Caco-2 (cell line): ENCODE results near the gene GNA14. TPM values are rescaled to one million over a fixed set of nuclear protein-coding genes. Genes with fewer than 3 reads are reported as not detected.

ENCODE experiments used
- BruUV-seq: library from RNA; stranded (reverse); fragments of 400-500 nt; replicated peaks from 2 replicates; lab custom pipeline; 2021; lab: Mats Ljungman, UMichigan
- CTCF ChIA-PET: fragments of 300-600 bp; sonication (Branson Sonifier 250); formaldehyde crosslinking; loops from one replicate; lab custom pipeline; 2022; ENCODE audit warnings: antibody characterized with exemption; lab: Charles Lee
- POLR2A ChIA-PET: fragments of 300-600 bp; sonication (Branson Sonifier 250); formaldehyde crosslinking; loops from one replicate; lab custom pipeline; 2022; ENCODE audit warnings: antibody characterized with exemption; lab: Charles Lee
- DNase-seq, 2 experiments: peaks; one replicate each; pipeline versions ENCODE4 v3.0.0 to v3.0.0-alpha.2; 2020 to 2022
- H3K27me3 ChIP-seq: replicated peaks from 2 replicates; pipeline ENCODE4 v1.6.0; 2011; ENCODE audit warnings: low read length; ENCODE audit not compliant: control insufficient read depth, insufficient read depth
- H3K36me3 ChIP-seq: 2 replicates; pipeline ENCODE4 v1.5.1; 2011; ENCODE audit warnings: low read length; ENCODE audit not compliant: control insufficient read depth, insufficient read depth
- H3K4me1 ChIP-seq: fragments of 250-450 bp; sonication (Bioruptor Pico); 2 replicates; pipeline ENCODE4 v1.5.1; 2020; ENCODE audit warnings: mild to moderate bottlenecking
- H3K4me3 ChIP-seq: 2 replicates; pipeline ENCODE4 v1.5.1; 2011; ENCODE audit warnings: low read depth, mild to moderate bottlenecking, control low read depth, low read length
- H3K9me3 ChIP-seq: fragments of 250-450 bp; sonication (Bioruptor Pico); 2 replicates; pipeline ENCODE4 v1.5.1; 2020; ENCODE audit warnings: mild to moderate bottlenecking, moderate library complexity
- H3K27ac Mint-ChIP-seq: one replicate; pipeline ENCODE4 v1.8.0; 2022; ENCODE audit warnings: mixed read lengths; ENCODE audit not compliant: unreplicated experiment
- H3K27me3 Mint-ChIP-seq: one replicate; pipeline ENCODE4 v1.8.0; 2022; ENCODE audit warnings: mixed read lengths; ENCODE audit not compliant: insufficient read depth, unreplicated experiment
- H3K36me3 Mint-ChIP-seq: one replicate; pipeline ENCODE4 v1.8.0; 2022; ENCODE audit warnings: mild to moderate bottlenecking, mixed read lengths; ENCODE audit not compliant: insufficient read depth, unreplicated experiment
- H3K4me1 Mint-ChIP-seq: one replicate; pipeline ENCODE4 v1.8.0; 2022; ENCODE audit warnings: low read depth, mixed read lengths; ENCODE audit not compliant: unreplicated experiment
- H3K4me3 Mint-ChIP-seq: one replicate; pipeline ENCODE4 v1.8.0; 2022; ENCODE audit warnings: mild to moderate bottlenecking, moderate library complexity, mixed read lengths; ENCODE audit not compliant: unreplicated experiment
- H3K9me3 Mint-ChIP-seq: one replicate; pipeline ENCODE4 v1.8.0; 2022; ENCODE audit warnings: mixed read lengths; ENCODE audit not compliant: unreplicated experiment
- CTCF ChIP-seq, 2 experiments: fragments of 200-600 bp in 1 of 2; IDR thresholded peaks; 1 replicate in 1 of 2; 2 replicates in 1 of 2; pipeline versions ENCODE4 v1.5.1 to v1.8.0; 2011 to 2022; ENCODE audit warnings: antibody characterized with exemption in 1 of 2, control low read depth in 1 of 2, inconsistent platforms in 1 of 2, low read depth in 1 of 2, low read length in 1 of 2, mild to moderate bottlenecking in 1 of 2, moderate library complexity in 1 of 2; ENCODE audit not compliant: insufficient read depth in 1 of 2, severe bottlenecking in 1 of 2, unreplicated experiment in 1 of 2
- intact Hi-C: fragments of 100-400 bp; cut with micrococcal nuclease; formaldehyde crosslinking; loops from one replicate; pipeline ENCODE4 v1.10.0; 2022; ENCODE audit not compliant: unreplicated experiment
- total RNA-seq: library from RNA; stranded (reverse); gene quantifications from 2 replicates; pipeline ENCODE4 v1.2.3, GENCODE V29; 2022

GNA14 gene
- total RNA-seq, 1 experiment from 2014 or later = not detected

GRCh38 chr9:77502568-77502967, 145.6 kb downstream of the GNA14 start:
- intact Hi-C loops = no loop called here
- H3K27me3 Mint-ChIP-seq = no peaks in the 10 kb centered on the region
- no peak for DNase-seq
- ChIA-PET POLR2A (no interaction called here), CTCF (no interaction called here)
- TF ChIP-seq CTCF (IDR thresholded peaks at IDR 0.05; ENCODE audit: insufficient read depth in 1 of 2, low read depth in 1 of 2, low read length in 1 of 2, severe bottlenecking in 1 of 2, unreplicated experiment in 1 of 2) = no peak
- Histone ChIP-seq H3K36me3 (no peaks in the 10 kb centered on the region), H3K4me3 (no peak overlapping the region), H3K27me3 (no peaks in the 10 kb centered on the region), H3K9me3 (no peaks in the 10 kb centered on the region), H3K4me1 (no peaks in the 10 kb centered on the region)
- no peaks in the 10 kb centered on the region for H3K36me3 Mint-ChIP-seq
- no peak overlapping the region for H3K27ac Mint-ChIP-seq
- H3K4me3 Mint-ChIP-seq = no peak overlapping the region
- BruUV-seq = no TSS peak
- H3K4me1 Mint-ChIP-seq = no peaks in the 10 kb centered on the region
- H3K9me3 Mint-ChIP-seq = no peaks in the 10 kb centered on the region

GRCh38 chr9:77498891-77499290, 149.2 kb downstream of the GNA14 start:
- no peaks in the 10 kb centered on the region for H3K27me3 Mint-ChIP-seq
- no peak for DNase-seq
- Histone ChIP-seq H3K36me3 (no peaks in the 10 kb centered on the region), H3K4me3 (no peak overlapping the region), H3K9me3 (no peaks in the 10 kb centered on the region), H3K4me1 (no peaks in the 10 kb centered on the region), H3K27me3 (no peaks in the 10 kb centered on the region)
- POLR2A ChIA-PET = no interaction called here
- H3K4me3 Mint-ChIP-seq = no peak overlapping the region
- BruUV-seq = no TSS peak
- H3K9me3 Mint-ChIP-seq = no peaks in the 10 kb centered on the region
- no peak for TF ChIP-seq CTCF (IDR thresholded peaks at IDR 0.05; ENCODE audit: insufficient read depth in 1 of 2, low read depth in 1 of 2, low read length in 1 of 2, severe bottlenecking in 1 of 2, unreplicated experiment in 1 of 2)
- no peak overlapping the region for H3K27ac Mint-ChIP-seq
- H3K4me1 Mint-ChIP-seq = no peaks in the 10 kb centered on the region
- CTCF ChIA-PET = no interaction called here
- no peaks in the 10 kb centered on the region for H3K36me3 Mint-ChIP-seq
- intact Hi-C loops = no loop called here

- Histone ChIP-seq H3K4me3 (no peak overlapping the region), H3K4me1 (no peaks in the 10 kb centered on the region), H3K27me3 (no peaks in the 10 kb centered on the region), H3K9me3 (no peaks in the 10 kb centered on the region), H3K36me3 (no peaks in the 10 kb centered on the region)
- no peaks in the 10 kb centered on the region for H3K36me3 Mint-ChIP-seq
- H3K4me1 Mint-ChIP-seq = no peaks in the 10 kb centered on the region
- H3K9me3 Mint-ChIP-seq = no peaks in the 10 kb centered on the region
- POLR2A ChIA-PET = no interaction called here
- H3K27me3 Mint-ChIP-seq = no peaks in the 10 kb centered on the region
- CTCF ChIA-PET = no interaction called here
- intact Hi-C loops = no loop called here
- TF ChIP-seq CTCF (IDR thresholded peaks at IDR 0.05; ENCODE audit: insufficient read depth in 1 of 2, low read depth in 1 of 2, low read length in 1 of 2, severe bottlenecking in 1 of 2, unreplicated experiment in 1 of 2) = no peak
- no peak for DNase-seq
- no peak overlapping the region for H3K4me3 Mint-ChIP-seq
- H3K27ac Mint-ChIP-seq = no peak overlapping the region
- no TSS peak for BruUV-seq
Observed at GRCh38 chr9:77497322-77498198, 150.6 kb downstream of the GNA14 start.
